GM12872 (cell line): ENCODE data around the gene ACY1.

Source experiments
- CTCF ChIP-seq: IDR thresholded peaks from 3 replicates; pipeline ENCODE4 v1.5.1; 2011; ENCODE audit warnings: low read depth, mild to moderate bottlenecking, low read length, moderate library complexity; ENCODE audit not compliant: insufficient read depth

ACY1 gene

DNA sequence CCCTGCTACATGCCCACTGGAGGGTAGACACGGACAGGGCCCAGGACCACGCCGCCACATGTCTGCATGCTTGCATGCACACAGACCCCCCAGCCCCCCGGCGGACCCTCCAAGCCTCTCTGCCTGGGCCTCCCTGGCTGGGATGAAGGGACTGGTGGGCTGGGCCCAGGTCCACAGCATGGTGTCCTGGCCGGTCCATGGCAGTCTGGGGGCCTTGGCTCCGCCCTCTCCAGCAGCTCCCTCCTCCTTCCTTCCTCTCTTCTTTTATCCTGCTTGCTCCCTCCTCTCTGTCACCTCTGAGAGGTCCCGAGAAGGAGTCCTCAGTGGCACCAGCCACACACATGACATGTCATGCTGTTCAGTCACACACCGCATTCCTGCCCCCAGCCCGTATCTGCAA, 48.6 kb downstream of the ACY1 start:
- no peak for TF ChIP-seq CTCF

GRCh38 chr3:52032702-52033408, 49.5 kb downstream of the ACY1 start:
- no peak for TF ChIP-seq CTCF

GRCh38 chr3:52034212-52034611, 50.9 kb downstream of the ACY1 start:
- no peak for TF ChIP-seq CTCF

GRCh38 chr3:52034651-52035050, 51.3 kb downstream of the ACY1 start:
- no peak for TF ChIP-seq CTCF

GRCh38 chr3:52036222-52036694, 52.9 kb downstream of the ACY1 start:
- no peak for TF ChIP-seq CTCF

DNA sequence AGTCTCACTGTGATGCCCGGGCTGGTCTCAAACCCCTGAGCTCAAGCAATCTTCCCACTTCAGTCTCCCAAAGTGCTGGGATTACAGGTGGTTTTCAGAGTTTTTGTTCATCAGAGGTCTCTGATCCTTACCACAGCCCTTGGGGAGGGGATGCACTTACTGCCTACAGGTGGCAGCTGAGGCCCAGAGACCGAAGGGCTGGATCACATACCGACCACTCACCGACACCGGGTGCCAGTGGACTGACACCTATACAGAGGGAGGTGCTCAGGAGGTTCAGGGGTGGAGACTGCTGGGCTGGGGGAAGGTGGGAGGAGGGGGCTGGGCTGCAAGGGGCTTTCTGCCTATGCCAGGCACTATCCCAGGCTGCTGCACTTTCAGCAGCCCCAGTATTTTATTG, 53.5 kb downstream of the ACY1 start:
- peak; percentile 9; the same call in 1 of the 3 replicates for TF ChIP-seq CTCF

DNA sequence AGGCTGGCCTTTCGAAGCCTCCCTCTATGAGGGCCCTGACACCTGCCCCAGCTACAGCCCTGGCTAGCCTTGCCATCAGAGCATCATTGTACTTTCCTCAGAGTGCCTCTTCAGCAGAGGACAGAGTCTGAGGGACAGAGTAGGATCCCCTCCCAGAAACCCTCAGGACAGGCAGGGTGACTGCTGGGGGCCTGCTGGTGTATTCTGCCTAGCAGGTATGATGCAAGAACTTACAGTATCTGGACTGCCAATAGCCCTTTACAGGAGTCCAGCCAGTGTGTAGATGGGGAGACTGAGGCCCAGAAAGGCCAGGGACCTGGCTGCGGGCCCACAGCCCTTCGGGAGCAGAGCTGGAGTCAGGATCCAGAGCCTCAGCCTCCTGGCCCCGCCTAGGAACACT, 54.0 kb downstream of the ACY1 start:
- no peak for TF ChIP-seq CTCF

GRCh38 chr3:52038227-52038626, 54.9 kb downstream of the ACY1 start:
- no peak for TF ChIP-seq CTCF
